HUES6 (cell line): ENCODE results near the gene RNGTT.

Experiments used
- H3K27ac ChIP-seq: 2 replicates; pipeline ENCODE4 v1.7.0; 2013; ENCODE audit warnings: low read depth, mild to moderate bottlenecking, low read length, inconsistent platforms
- H3K27me3 ChIP-seq: 2 replicates; pipeline ENCODE4 v1.6.1; 2013; ENCODE audit warnings: low read length; ENCODE audit not compliant: control insufficient read depth, insufficient read depth
- H3K36me3 ChIP-seq: 2 replicates; pipeline ENCODE4 v1.6.1; 2013; ENCODE audit warnings: low read length; ENCODE audit not compliant: control insufficient read depth, insufficient read depth
- H3K4me1 ChIP-seq: 2 replicates; pipeline ENCODE4 v1.6.1; 2013; ENCODE audit warnings: low read length; ENCODE audit not compliant: control insufficient read depth, insufficient read depth
- H3K4me3 ChIP-seq: 2 replicates; pipeline ENCODE4 v1.5.1; 2013; ENCODE audit warnings: low read depth, low read length
- H3K9ac ChIP-seq: one replicate; pipeline ENCODE4 v1.6.1; 2013; ENCODE audit warnings: mild to moderate bottlenecking, low read length
- H3K9me3 ChIP-seq: 2 replicates; pipeline ENCODE4 v1.6.1; 2013; ENCODE audit warnings: low read depth, low read length; ENCODE audit not compliant: control insufficient read depth, insufficient read depth

The RNGTT gene

DNA sequence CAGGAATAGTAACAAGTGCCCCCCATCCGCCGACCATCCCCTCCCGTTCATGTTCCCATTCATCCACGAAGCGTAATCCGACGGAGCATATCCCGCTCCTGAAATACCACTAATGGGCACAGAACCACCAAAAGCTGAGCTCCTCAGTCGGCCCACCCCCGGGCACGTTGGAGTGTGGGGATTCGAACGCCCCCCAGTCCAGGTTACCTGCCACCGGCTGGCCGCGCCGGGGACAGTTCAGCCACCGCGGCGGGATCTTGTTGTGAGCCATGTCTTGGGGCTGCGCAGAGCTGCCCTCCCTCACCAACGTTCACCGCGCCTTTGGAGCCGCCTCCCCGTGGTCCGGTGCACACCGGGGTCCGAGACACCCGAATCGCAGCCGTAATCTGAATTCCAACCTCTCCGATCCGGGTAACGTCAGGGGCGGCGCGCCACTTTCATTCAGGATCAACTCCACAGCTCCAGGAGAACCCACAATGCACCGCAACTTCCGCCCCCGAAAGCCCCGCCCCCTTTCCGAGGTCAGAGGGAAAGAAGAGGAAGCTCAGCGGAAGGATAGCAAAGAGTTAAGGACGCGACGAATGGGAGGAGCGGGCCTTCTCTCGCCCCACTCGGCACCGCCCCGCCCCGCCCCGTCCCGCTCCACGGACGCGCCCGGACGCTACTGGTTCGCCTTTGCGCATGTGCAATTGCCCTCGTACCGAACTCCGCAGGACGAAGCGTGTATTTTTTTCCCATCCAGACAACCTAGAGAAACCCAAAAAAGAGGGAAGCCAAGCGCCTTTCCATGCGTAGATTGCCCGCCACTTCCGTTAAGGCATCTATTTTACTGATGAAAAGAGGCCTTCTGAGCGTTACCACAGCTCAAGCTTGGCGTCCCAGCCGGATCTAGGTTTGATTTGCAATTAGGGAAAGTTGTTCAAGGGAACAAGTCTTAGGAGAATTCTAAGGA is at the start of gene RNGTT:
Gene RNGTT (minus strand): TSS at position 480 of the 952 bp plus-strand sequence. CDS start 209 bp downstream, at position 271.
- Histone ChIP-seq H3K27ac (peak within 1 kb of the TSS; percentile 76; the same call in 1 of the 2 replicates), H3K4me3 (peak within 1 kb of the TSS; percentile 98), H3K9ac (peak within 1 kb of the TSS; percentile 91)

DNA sequence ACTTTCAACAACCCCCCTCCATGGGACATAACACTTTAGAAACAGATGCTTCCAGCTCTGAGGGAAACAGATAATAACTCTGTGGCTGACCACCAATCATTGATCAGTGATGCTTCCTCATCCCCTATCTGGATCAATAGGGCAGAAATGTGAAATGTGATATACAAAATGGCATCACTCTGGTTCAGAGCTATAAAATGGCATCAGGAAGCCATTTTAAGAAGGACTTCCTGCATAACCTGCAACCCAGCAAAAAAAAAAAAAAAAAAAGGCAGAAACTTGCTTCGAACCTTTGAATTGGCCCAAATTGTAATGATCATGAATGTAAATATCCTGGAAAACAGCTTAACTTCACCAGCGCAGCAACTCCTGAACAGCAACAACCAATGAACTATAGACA is 48.0 kb upstream of the RNGTT start:
- H3K9me3 ChIP-seq, result peaks cover 3% of the 10 kb centered on the region; the same call in 1 of the 2 replicates
- peaks cover 26% of the 10 kb centered on the region for H3K4me1 ChIP-seq
- no peaks in the 10 kb centered on the region for H3K36me3 ChIP-seq
- no peak overlapping the region for H3K9ac ChIP-seq
- H3K4me3 ChIP-seq, result no peak overlapping the region
- H3K27me3 ChIP-seq, result no peaks in the 10 kb centered on the region
- H3K27ac ChIP-seq, result no peak overlapping the region

More for the DNA sequence above, at the start of gene RNGTT:
- Histone ChIP-seq H3K27me3 (no peaks in the 10 kb centered on the region), H3K4me1 (peaks cover 19% of the 10 kb centered on the region; the same call in 1 of the 2 replicates), H3K36me3 (0 out of 2 replicates have a peak, but pooled peaks cover 5% of the 10 kb centered on the region), H3K9me3 (peaks cover 10% of the 10 kb centered on the region; the same call in 1 of the 2 replicates)

DNA sequence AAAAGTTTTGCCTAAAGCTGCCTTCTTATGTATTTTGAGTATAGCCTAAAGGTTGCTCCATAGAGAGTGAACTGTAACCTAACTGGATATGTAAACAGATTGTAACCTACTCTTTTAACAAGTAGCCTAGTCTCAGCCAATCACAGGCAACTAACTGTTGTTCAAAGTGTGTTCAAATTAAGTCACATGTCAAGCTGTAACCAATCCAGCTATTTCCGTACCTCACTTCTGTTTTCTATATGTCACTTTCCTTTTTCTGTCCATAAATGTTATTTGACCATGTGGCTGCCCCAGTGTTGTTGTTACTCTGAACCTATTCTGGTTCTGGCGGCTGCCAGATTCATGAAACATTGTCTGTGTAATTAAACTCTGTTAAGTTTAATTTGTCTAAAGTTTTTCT is 47.4 kb upstream of the RNGTT start:
- H3K9ac ChIP-seq, result no peak overlapping the region
- no peaks in the 10 kb centered on the region for H3K36me3 ChIP-seq
- no peak overlapping the region for H3K27ac ChIP-seq
- no peak overlapping the region for H3K4me3 ChIP-seq
- H3K27me3 ChIP-seq, result no peaks in the 10 kb centered on the region
- peaks cover 26% of the 10 kb centered on the region for H3K4me1 ChIP-seq
- 0 out of 2 replicates have a peak, but pooled peaks cover under 1% of the 10 kb centered on the region for H3K9me3 ChIP-seq

DNA sequence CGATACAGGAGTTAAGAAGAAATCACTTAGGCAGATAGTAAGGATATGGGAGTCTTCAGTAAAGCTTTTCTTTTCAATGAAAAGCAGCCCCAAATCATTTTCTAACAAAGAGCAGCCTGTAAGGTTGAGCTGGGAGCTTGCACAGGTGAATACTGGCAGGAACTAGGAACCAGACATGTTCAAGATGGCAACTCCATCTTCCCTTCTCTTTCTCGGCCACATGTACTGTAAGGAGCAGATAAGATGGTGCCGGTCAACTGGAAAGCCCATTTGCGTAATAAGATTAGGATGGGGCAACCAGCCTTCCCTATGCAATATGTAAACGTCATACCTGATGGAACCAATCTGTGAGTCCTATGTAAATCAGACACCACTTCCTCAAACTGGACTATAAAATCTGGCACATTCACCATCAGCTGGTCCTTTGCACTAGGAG is 46.2 kb upstream of the RNGTT start:
- Histone ChIP-seq H3K27ac (no peak overlapping the region), H3K4me1 (peaks cover 26% of the 10 kb centered on the region), H3K9me3 (no peaks in the 10 kb centered on the region)

DNA sequence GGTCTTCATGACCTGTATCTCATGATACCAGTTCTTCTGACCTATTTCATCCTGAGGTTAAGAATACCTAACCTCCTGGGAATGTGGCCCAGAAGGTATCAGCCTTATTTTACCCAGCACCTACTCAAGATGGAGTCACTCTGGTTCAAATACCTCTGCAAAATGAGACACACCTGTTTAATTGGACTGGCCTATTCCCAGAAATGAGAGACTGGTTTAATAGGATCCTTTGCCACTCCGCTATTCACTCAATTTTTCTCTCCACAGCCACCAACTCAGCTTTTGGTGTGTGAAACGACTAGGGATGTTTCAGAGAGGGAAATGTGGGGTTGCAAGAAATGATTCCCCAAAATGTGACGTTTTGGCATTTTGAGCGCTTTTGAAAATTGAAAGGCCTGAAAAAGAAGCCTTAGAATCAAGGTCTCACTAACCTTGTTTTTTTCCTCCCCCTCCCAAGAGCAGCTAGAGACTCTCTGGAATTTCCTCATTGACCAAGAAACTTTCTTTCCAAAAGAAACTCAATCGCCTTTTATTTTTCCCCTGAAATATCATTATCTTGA is 45.5 kb upstream of the RNGTT start:
- Histone ChIP-seq H3K9me3 (no peaks in the 10 kb centered on the region), H3K4me3 (no peak overlapping the region), H3K27me3 (no peaks in the 10 kb centered on the region), H3K27ac (no peak overlapping the region), H3K9ac (no peak overlapping the region), H3K4me1 (peaks cover 26% of the 10 kb centered on the region), H3K36me3 (no peaks in the 10 kb centered on the region)

More for the DNA sequence above, 46.2 kb upstream of the RNGTT start:
- H3K4me3 ChIP-seq, result no peak overlapping the region
- no peaks in the 10 kb centered on the region for H3K36me3 ChIP-seq
- no peaks in the 10 kb centered on the region for H3K27me3 ChIP-seq
- H3K9ac ChIP-seq, result no peak overlapping the region

DNA sequence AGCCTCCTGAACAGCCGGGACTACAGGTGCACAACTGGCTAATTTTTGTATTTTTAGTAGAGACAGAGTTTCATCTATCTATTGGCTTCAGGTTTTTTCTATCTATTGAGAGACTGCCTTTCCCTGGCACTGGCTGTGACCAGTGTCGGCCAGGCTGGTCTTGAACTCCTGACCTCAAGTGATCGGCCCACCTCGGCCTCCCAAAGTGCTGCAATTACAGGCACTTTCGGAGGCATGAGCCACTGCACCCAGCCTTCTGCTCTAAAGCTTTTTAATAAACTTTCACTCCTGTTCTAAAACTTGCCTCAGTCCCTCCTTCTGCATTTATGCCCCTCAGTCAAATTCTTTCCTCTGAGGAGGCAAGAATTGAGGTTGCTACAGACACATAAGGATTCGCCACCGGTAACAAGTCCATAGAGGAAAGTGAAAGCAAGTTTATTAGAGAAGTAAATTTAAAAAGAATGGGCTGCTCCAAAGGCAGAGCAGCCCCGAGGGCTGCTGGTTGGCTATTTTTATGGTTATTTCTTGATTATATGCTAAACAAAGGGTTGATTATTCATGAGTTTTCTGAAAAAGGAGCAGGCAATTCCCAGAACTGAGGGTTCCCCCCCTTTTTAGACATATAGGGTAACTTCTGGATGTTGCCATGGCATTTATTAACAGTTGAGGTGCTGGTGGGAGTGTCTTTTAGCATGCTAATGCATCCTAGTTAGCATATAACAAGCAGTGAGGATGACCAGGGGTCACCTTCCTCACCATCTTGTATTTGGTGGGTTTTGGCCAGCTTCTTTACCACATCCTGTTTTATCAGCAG is 44.8 kb upstream of the RNGTT start:
- Histone ChIP-seq H3K27me3 (no peaks in the 10 kb centered on the region), H3K9me3 (no peaks in the 10 kb centered on the region), H3K27ac (no peak overlapping the region), H3K36me3 (no peaks in the 10 kb centered on the region), H3K4me1 (peaks cover 26% of the 10 kb centered on the region), H3K9ac (no peak overlapping the region), H3K4me3 (no peak overlapping the region)

DNA sequence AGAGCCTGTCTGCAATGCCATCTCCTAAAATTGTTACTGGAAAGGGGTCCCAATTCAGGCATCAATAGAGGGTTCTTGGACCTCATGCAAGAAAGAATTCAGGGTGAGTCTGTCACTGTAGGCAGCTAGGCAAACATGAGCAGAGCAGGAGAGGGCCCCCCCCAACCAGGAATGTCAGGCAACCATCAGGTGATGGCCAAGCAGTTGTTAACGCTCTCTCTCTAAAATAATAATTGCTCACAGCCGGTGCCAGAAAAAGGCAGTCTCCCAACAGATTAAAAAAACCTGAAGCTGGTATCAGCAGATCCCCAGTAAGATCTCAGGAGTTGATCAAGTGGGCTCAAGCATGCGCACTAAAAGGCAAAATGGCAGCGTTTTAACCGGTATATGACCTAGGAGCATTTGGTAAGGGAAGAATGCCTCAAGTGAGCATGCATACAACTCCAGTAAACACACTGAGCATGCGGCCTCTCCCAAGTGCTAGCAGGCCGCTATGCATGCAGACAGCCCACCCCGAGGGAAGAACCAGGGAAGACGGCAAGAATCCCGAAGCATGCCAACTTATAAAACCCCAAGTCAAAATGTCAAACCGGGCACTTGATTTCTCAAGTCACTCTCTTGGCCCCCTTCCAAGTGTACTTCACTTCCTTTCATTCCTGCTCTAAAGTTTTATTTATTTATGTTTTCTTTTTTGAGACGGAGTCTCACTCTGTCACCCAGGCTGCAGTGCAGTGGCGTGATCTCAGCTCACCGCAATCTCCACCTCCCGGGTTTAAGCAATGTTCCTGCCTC is 44.0 kb upstream of the RNGTT start:
- no peaks in the 10 kb centered on the region for H3K36me3 ChIP-seq
- H3K4me3 ChIP-seq, result no peak overlapping the region
- peaks cover 26% of the 10 kb centered on the region for H3K4me1 ChIP-seq
- no peaks in the 10 kb centered on the region for H3K9me3 ChIP-seq
- H3K27me3 ChIP-seq, result no peaks in the 10 kb centered on the region
- no peak overlapping the region for H3K27ac ChIP-seq
- H3K9ac ChIP-seq, result no peak overlapping the region

DNA sequence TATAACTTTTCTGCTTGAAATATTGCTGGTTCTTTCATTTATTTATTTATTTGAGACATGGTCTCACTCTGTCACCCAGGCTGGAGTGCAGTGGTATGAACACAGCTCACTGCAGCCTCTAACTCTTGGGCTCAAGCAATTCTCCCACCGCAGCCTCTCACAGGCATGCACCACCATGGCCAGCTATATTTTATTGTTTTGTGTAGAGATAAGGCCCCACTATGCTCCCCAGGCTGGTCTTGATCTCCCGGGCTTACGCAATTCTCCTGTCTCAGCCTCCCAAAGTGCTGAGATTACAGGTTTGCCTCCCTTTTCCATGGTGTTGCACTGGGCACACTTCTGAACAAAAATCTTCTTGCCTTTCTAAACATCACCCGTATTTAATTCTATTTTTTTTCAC is 39.1 kb upstream of the RNGTT start:
- Histone ChIP-seq H3K4me3 (no peak overlapping the region), H3K27me3 (no peaks in the 10 kb centered on the region)

DNA sequence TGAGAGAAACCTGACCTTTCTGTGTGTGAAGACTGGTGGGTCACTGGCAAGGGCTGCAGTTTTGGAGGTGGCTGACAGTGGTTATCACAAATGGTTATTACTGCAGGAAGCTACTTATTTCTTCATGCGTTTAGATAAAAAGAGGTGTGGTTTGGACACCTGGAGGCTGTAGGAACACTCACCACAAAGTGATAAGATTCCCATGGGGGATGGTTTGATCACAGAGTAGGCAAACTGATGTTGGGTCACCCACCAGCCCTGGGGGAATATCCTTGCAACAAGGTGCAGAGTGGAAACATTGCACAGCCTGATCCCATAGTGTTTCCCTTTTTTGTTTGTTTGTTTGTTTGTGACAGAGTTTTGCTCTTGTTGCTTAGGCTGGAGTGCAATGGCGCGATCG is 33.9 kb upstream of the RNGTT start:
- H3K9me3 ChIP-seq, result no peaks in the 10 kb centered on the region
- H3K36me3 ChIP-seq, result no peaks in the 10 kb centered on the region
- no peak overlapping the region for H3K27ac ChIP-seq
- no peaks in the 10 kb centered on the region for H3K27me3 ChIP-seq
- no peak overlapping the region for H3K4me3 ChIP-seq
- H3K9ac ChIP-seq, result no peak overlapping the region
- H3K4me1 ChIP-seq, result peaks cover 4% of the 10 kb centered on the region; the same call in 1 of the 2 replicates

More for the DNA sequence above, 39.1 kb upstream of the RNGTT start:
- Histone ChIP-seq H3K9ac (no peak overlapping the region), H3K36me3 (no peaks in the 10 kb centered on the region), H3K4me1 (peaks cover 12% of the 10 kb centered on the region), H3K9me3 (no peaks in the 10 kb centered on the region), H3K27ac (no peak overlapping the region)
